Small intestine (tissue), 7 donors: Measurements from ENCODE around the gene IFT57. TPM values are rescaled to one million over a fixed set of nuclear protein-coding genes. Genes with fewer than 3 reads are reported as not detected.
A peak's percentile ranks its signal among the peaks of the same experiment; 100 is the strongest.

ENCODE experiments used
- DNase-seq, 2 donors: peaks; one replicate each; pipeline versions ENCODE4 v3.0.0 to v3.0.0-alpha.2; 2013
- FAIRE-seq: peaks from 2 replicates; lab custom pipeline; 2012; peaks lifted over from hg19 to GRCh38; lab: Jason Lieb, UNC
- H3K27ac ChIP-seq, 3 donors: one replicate each; pipeline ENCODE4 v1.5.1; 2013; ENCODE audit warnings: low read length in 2 of 3, mild to moderate bottlenecking in 2 of 3, control low read depth in 1 of 3, inconsistent platforms in 1 of 3, low read depth in 1 of 3, moderate library complexity in 1 of 3
- H3K27me3 ChIP-seq, 3 donors: one replicate each; pipeline ENCODE4 v1.6.1; 2013; ENCODE audit warnings: low read length in 3 of 3, inconsistent platforms in 1 of 3; ENCODE audit not compliant: control insufficient read depth in 3 of 3, insufficient read depth in 3 of 3
- H3K36me3 ChIP-seq, 3 donors: one replicate each; pipeline ENCODE4 v1.6.1; 2013; ENCODE audit warnings: low read length in 3 of 3, inconsistent platforms in 1 of 3, low read depth in 1 of 3, mild to moderate bottlenecking in 1 of 3, moderate library complexity in 1 of 3; ENCODE audit not compliant: control insufficient read depth in 3 of 3, insufficient read depth in 2 of 3
- H3K4me1 ChIP-seq, 3 donors: one replicate each; pipeline ENCODE4 v1.6.1; 2013; ENCODE audit warnings: low read length in 2 of 3, inconsistent platforms in 1 of 3, low read depth in 1 of 3, mild to moderate bottlenecking in 1 of 3, moderate library complexity in 1 of 3; ENCODE audit not compliant: control insufficient read depth in 3 of 3, insufficient read depth in 2 of 3
- H3K4me3 ChIP-seq, 3 donors: one replicate each; pipeline ENCODE4 v1.5.1; 2013; ENCODE audit warnings: low read length in 3 of 3, control low read depth in 1 of 3, inconsistent platforms in 1 of 3, low read depth in 1 of 3, mild to moderate bottlenecking in 1 of 3, moderate library complexity in 1 of 3
- H3K9me3 ChIP-seq, 2 donors: one replicate each; pipeline ENCODE4 v1.6.1; 2013; ENCODE audit warnings: low read depth in 1 of 2, low read length in 1 of 2; ENCODE audit not compliant: control insufficient read depth in 2 of 2, insufficient read depth in 1 of 2
- WGBS, 3 donors: extraction: QIAGEN DNeasy Blood & Tissue Kit; methylation state at CpG; one replicate each; pipeline ENCODE4 v1.1.7; 2013; 5-methylcytosine and 5-hydroxymethylcytosine counted together
- polyA plus RNA-seq, 4 donors: library from polyadenylated mRNA; stranded (reverse) in 3 of 4; unstranded in 1 of 4; fragments of 200-250 nt in 3 of 4; fragments of 120-200 nt in 1 of 4; gene quantifications; one replicate each; pipeline versions ENCODE4 v1.2.1 to v1.2.3, GENCODE V29; 2013
- donor health status: healthy with polysubstance abuse.
- donor health status: control.
- donor health status: control.
- donor health status: Bipolar disorder and iron deficiency.
- donor health status: healthy.

IFT57 gene
- polyA plus RNA-seq, 4 donors, result 8.1 to 23.1 (median 16.9) TPM

DNA sequence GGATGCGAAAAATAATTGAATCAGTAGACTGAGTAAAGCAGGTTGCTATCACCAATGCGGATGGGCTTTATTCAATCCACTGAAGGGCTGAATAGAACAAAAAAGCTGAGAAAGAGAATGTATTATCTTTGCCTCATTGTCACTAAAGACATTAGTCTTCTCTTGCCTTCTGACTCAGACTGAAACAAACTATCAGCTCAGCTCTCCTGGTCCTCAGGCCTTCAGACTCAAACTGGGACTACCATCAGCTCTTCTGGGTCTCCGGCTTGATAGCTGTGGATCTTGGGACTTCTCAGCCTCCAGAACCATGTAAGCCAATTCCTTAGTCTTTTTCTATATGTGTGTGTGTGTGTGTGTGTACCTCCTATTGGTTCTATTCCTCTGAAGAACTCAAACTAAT lies 12.6 kb downstream of the IFT57 start:
- H3K4me1 ChIP-seq, result no peaks in the 10 kb centered on the region
- 90 to 93% (median 91%) methylated on average over 3 of the region's 3 CpGs for WGBS, 3 donors
- H3K36me3 ChIP-seq, result peaks cover 0 to 4% (median 0%) of the 10 kb centered on the region in 3 donors
- no peaks in the 10 kb centered on the region for H3K9me3 ChIP-seq
- H3K4me3 ChIP-seq, result no peak overlapping the region
- no peaks in the 10 kb centered on the region for H3K27me3 ChIP-seq
- FAIRE-seq (no peak), DNase-seq (no peak)
- H3K27ac ChIP-seq, result no peak overlapping the region

DNA sequence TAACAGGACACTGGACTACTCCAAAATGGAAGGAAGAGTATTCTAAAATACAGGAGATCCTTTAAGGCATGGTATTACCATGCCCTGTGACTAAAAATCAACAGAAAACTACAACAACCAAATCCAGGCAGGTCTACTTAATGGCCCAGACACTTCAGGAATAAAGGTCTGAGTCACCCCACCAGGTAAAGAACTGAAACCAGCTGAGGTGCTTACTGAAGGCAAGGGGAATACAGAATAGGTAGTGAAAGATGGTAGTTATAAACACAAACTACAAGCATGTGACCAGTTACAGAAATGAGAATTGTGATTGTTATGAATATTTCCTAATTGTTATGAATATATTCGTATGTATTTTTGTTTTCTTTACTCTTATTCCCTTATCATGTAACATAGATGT lies 13.4 kb downstream of the IFT57 start:
- 78 to 97% (median 92%) methylated on average over 1 of the region's 1 CpG for WGBS, 3 donors
- Histone ChIP-seq H3K36me3 (peaks cover 0 to 4% (median 0%) of the 10 kb centered on the region in 3 donors), H3K4me3 (no peak overlapping the region), H3K27me3 (no peaks in the 10 kb centered on the region), H3K9me3 (no peaks in the 10 kb centered on the region), H3K27ac (no peak overlapping the region), H3K4me1 (no peaks in the 10 kb centered on the region)
- peak in 1 of 2 donors; percentile 6 for DNase-seq
- FAIRE-seq, result no peak

DNA sequence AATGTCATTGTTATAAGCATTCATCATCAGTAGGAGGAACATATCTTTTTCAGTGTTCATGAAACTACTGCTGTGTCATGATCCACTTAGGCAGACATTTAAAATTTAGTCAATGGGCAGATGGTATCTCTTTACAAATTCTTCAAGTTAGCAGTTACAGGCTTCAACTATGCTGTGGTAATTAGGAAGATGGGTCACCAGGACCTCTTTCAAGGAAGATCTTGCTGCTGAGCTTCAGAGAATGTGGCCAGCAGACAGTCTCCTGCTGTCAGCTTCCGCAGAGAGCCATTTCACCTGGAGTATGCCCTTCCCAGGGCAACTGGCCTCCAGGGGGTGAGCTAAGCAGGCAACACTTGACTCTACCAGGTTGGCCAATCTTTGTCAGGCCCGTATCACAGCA lies 19.4 kb downstream of the IFT57 start:
- H3K27ac ChIP-seq, result no peak overlapping the region
- H3K36me3 ChIP-seq, result no peaks in the 10 kb centered on the region
- no peaks in the 10 kb centered on the region for H3K4me1 ChIP-seq
- no peaks in the 10 kb centered on the region for H3K9me3 ChIP-seq
- FAIRE-seq, result no peak
- WGBS, 3 donors, result 81 to 90% (median 83%) methylated on average over 2 of the region's 2 CpGs
- no peak overlapping the region for H3K4me3 ChIP-seq
- peak; percentile 15 to 27 for DNase-seq
- H3K27me3 ChIP-seq, result no peaks in the 10 kb centered on the region

DNA sequence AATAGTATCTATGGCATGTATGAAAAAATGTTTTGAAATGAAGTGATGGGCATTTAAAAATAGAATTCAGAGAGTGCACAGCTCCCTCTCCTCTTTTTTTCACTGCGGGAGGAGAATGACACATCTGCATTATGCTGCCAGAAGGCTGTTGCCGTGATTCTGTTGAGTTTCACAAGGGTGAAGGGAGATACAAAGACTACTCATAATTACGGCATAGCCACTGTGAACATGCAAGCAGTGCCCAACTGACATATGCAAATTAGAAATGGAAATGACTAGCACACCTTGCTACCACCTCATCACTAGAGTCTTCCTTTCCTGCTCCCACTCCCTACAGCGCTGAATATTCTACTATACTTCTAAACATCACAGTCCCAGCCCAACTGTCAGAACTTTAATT lies 20.1 kb downstream of the IFT57 start:
- WGBS, 3 donors, result 82 to 98% (median 89%) methylated on average over 4 of the region's 4 CpGs
- H3K27me3 ChIP-seq, result no peaks in the 10 kb centered on the region
- no peaks in the 10 kb centered on the region for H3K4me1 ChIP-seq
- no peaks in the 10 kb centered on the region for H3K36me3 ChIP-seq
- FAIRE-seq (no peak), DNase-seq (no peak)
- H3K27ac ChIP-seq, result no peak overlapping the region
- no peak overlapping the region for H3K4me3 ChIP-seq
- H3K9me3 ChIP-seq, result no peaks in the 10 kb centered on the region

DNA sequence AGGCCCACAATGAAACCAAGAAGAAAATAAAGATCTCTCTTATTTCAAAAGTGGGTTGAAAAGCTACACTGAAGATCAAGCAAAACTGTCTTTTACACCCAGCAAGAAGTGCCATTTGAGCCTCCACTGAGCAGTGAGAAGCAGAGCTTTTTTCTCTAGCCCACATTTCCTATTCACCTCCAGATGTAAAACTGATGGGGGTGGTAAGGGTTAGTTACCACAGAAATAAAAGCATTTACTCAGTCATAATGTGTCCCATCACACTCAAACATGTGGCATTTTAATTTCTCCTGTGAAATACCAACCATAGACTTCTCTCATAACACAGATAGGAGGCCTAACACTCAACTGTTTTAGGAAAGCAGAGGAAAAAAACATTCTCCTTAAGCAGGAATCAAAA lies 21.0 kb downstream of the IFT57 start:
- H3K36me3 ChIP-seq, result no peaks in the 10 kb centered on the region
- H3K4me1 ChIP-seq, result no peaks in the 10 kb centered on the region
- FAIRE-seq (no peak), DNase-seq (no peak)
- no peak overlapping the region for H3K27ac ChIP-seq
- no peaks in the 10 kb centered on the region for H3K9me3 ChIP-seq
- no peaks in the 10 kb centered on the region for H3K27me3 ChIP-seq
- H3K4me3 ChIP-seq, result no peak overlapping the region

GRCh38 chr3:108200578-108200977 lies 21.6 kb downstream of the IFT57 start:
- no peaks in the 10 kb centered on the region for H3K4me1 ChIP-seq
- no peak for FAIRE-seq
- no peak overlapping the region for H3K27ac ChIP-seq
- no peak overlapping the region for H3K4me3 ChIP-seq
- H3K27me3 ChIP-seq, result no peaks in the 10 kb centered on the region
- no peaks in the 10 kb centered on the region for H3K9me3 ChIP-seq
- H3K36me3 ChIP-seq, result no peaks in the 10 kb centered on the region
- 89 to 95% (median 91%) methylated on average over 1 of the region's 1 CpG for WGBS, 3 donors
- no peak for DNase-seq

DNA sequence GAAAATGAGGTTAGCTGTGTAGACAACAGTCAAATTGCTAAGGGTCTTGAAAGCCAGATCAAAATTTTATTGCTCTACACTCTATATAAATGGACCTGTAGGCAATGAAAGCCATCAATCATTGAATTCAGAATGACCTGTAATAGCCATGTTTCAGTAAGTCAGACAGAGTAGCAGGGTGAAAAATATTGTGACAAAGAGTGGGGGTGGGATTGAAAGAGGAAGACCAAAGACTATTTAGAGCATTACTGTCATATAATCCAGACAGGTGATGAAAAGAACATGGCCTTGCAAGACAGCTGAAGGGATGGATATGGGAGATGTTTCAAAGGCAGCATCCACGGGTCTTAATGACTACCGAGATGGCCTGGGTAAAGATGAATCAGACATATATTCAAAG lies 22.2 kb downstream of the IFT57 start:
- Histone ChIP-seq H3K9me3 (no peaks in the 10 kb centered on the region), H3K27me3 (no peaks in the 10 kb centered on the region), H3K36me3 (no peaks in the 10 kb centered on the region), H3K27ac (no peak overlapping the region), H3K4me1 (no peaks in the 10 kb centered on the region), H3K4me3 (no peak overlapping the region)
- FAIRE-seq (no peak), DNase-seq (no peak)
- WGBS, 3 donors, result 85 to 97% (median 93%) methylated on average over 2 of the region's 2 CpGs

- WGBS, 3 donors, result 97 to 99% (median 98%) methylated on average over 4 of the region's 4 CpGs
- Histone ChIP-seq H3K27ac (no peak overlapping the region), H3K27me3 (no peaks in the 10 kb centered on the region), H3K9me3 (no peaks in the 10 kb centered on the region), H3K4me1 (peaks cover 0 to 7% (median 0%) of the 10 kb centered on the region in 3 donors), H3K36me3 (peaks cover 0 to 4% (median 3%) of the 10 kb centered on the region in 3 donors), H3K4me3 (no peak overlapping the region)
- FAIRE-seq (no peak), DNase-seq (no peak)
These were observed 30.8 kb downstream of the IFT57 start for GRCh38 chr3:108191394-108191793.

DNA sequence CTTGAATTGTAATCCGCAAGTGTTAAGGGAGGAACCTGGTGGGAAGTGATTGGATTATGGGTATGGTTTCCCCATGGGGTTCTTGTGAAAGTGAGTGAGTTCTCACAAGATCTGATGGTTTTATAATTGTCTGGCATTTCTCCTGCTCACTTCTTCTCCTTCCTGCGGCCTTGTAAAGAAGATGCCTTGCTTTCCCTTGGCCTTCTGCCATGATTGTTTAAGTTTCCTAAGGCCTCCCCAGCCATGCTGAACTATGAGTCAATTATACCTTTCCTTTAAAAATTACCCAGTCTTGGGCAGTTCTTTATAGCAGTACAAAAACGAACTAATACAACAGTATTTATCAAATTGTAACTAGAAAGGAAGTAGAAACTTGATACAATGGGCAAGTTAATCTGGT lies 31.9 kb downstream of the IFT57 start:
- no peak for DNase-seq
- no peak overlapping the region for H3K27ac ChIP-seq
- 88 to 92% (median 89%) methylated on average over 3 of the region's 3 CpGs for WGBS, 3 donors
- H3K4me3 ChIP-seq, result no peak overlapping the region
- no peaks in the 10 kb centered on the region for H3K27me3 ChIP-seq
- H3K36me3 ChIP-seq, result peaks cover 0 to 4% (median 3%) of the 10 kb centered on the region in 3 donors
- no peak for FAIRE-seq
- H3K9me3 ChIP-seq, result peaks cover 0 to 5% of the 10 kb centered on the region in 2 donors
- peaks cover 0 to 7% (median 0%) of the 10 kb centered on the region in 3 donors for H3K4me1 ChIP-seq
